Nephron (organoid): ENCODE results near the gene TMEM52.

Experiments
- H3K27ac Mint-ChIP-seq, 3 experiments: 2 replicates each; pipeline ENCODE4 v1.8.0; 2020; ENCODE audit warnings: mixed read lengths in 3 of 3, mild to moderate bottlenecking in 2 of 3, moderate library complexity in 1 of 3
- H3K27me3 Mint-ChIP-seq: 2 replicates; pipeline ENCODE4 v1.8.0; 2021; ENCODE audit warnings: low read depth, mild to moderate bottlenecking, moderate library complexity, mixed read lengths
- H3K36me3 Mint-ChIP-seq: 2 replicates; pipeline ENCODE4 v1.8.0; 2020; ENCODE audit warnings: low read depth, mixed read lengths
- H3K4me1 Mint-ChIP-seq: 2 replicates; pipeline ENCODE4 v1.8.0; 2020; ENCODE audit warnings: mixed read lengths
- H3K4me3 Mint-ChIP-seq, 3 experiments: 2 replicates each; pipeline ENCODE4 v1.8.0; 2020; ENCODE audit warnings: mild to moderate bottlenecking in 3 of 3, mixed read lengths in 3 of 3, moderate library complexity in 2 of 3
- H3K9me3 Mint-ChIP-seq: 2 replicates; pipeline ENCODE4 v1.8.0; 2020; ENCODE audit warnings: mixed read lengths
- TF ChIP-seq, protein P1 (sequence below), 3 experiments: fragments of 200-600 bp; sonication (generic); IDR thresholded peaks; one replicate each; pipeline ENCODE4 v1.5.0; 2021; ENCODE audit warnings: antibody characterized with exemption in 3 of 3; ENCODE audit not compliant: unreplicated experiment in 3 of 3

The TMEM52 gene

GRCh38 chr1:1945782-1946393 is 26.8 kb upstream of the TMEM52 start:
- no peak overlapping the region for H3K4me3 Mint-ChIP-seq
- H3K27ac Mint-ChIP-seq, result no peak overlapping the region
- TF ChIP-seq, protein P1, sequence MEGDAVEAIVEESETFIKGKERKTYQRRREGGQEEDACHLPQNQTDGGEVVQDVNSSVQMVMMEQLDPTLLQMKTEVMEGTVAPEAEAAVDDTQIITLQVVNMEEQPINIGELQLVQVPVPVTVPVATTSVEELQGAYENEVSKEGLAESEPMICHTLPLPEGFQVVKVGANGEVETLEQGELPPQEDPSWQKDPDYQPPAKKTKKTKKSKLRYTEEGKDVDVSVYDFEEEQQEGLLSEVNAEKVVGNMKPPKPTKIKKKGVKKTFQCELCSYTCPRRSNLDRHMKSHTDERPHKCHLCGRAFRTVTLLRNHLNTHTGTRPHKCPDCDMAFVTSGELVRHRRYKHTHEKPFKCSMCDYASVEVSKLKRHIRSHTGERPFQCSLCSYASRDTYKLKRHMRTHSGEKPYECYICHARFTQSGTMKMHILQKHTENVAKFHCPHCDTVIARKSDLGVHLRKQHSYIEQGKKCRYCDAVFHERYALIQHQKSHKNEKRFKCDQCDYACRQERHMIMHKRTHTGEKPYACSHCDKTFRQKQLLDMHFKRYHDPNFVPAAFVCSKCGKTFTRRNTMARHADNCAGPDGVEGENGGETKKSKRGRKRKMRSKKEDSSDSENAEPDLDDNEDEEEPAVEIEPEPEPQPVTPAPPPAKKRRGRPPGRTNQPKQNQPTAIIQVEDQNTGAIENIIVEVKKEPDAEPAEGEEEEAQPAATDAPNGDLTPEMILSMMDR (IDR thresholded peaks at IDR 0.05; ENCODE audit: unreplicated experiment in 3 of 3), result no peak
- H3K27me3 Mint-ChIP-seq, result peaks cover 30% of the 10 kb centered on the region
- no peaks in the 10 kb centered on the region for H3K36me3 Mint-ChIP-seq
- no peaks in the 10 kb centered on the region for H3K9me3 Mint-ChIP-seq
- H3K4me1 Mint-ChIP-seq, result peaks cover 6% of the 10 kb centered on the region

DNA sequence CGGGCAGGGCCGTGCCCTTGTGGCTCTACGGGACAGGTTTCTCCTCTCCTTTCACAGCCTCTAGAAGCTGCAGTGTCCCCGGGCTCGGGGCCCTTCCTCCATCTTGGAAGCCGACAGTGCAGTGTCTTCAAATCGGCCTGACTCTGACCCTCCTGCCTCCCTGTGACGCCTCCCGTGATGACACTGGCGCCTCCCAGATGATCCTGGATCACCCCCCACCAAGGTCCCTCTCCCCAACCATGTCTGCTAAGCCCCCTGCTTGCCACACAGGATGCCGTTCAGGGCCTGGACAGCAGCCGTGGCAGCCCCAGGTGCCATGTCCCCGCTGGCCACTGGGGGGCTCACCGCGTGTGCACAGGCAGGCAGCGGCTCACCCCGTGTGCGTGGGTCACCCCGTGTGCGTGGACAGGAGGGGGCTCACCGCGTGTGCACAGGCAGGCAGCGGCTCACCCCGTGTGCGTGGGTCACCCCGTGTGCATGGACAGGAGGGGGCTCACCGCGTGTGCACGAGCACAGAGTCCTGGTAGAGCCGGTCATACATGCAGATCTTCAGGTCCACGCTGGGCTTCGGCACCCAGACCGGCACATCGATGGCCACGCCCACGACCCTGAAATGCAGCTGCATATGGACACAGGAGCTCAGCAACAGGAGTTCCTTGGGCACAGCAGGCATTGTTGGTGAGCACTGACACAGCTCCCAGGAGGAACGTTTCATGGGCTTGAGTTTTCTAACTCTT is 24.9 kb upstream of the TMEM52 start:
- Mint-ChIP-seq H3K27ac (no peak overlapping the region), H3K27me3 (peaks cover 14% of the 10 kb centered on the region), H3K9me3 (no peaks in the 10 kb centered on the region), H3K36me3 (no peaks in the 10 kb centered on the region), H3K4me1 (peaks cover 6% of the 10 kb centered on the region), H3K4me3 (peak overlapping the region in 1 of 3 experiments; percentile 14)
- TF ChIP-seq, protein P1 (IDR thresholded peaks at IDR 0.05; ENCODE audit: unreplicated experiment in 3 of 3), result peak; percentile 93 to 97 (median 95)

- no peaks in the 10 kb centered on the region for H3K9me3 Mint-ChIP-seq
- no peaks in the 10 kb centered on the region for H3K36me3 Mint-ChIP-seq
- peaks cover 14% of the 10 kb centered on the region for H3K27me3 Mint-ChIP-seq
- no peak overlapping the region for H3K27ac Mint-ChIP-seq
- H3K4me3 Mint-ChIP-seq, result no peak overlapping the region
- TF ChIP-seq, protein P1 (IDR thresholded peaks at IDR 0.05; ENCODE audit: unreplicated experiment in 3 of 3), result no peak
- H3K4me1 Mint-ChIP-seq, result peaks cover 6% of the 10 kb centered on the region
Observed at GRCh38 chr1:1942753-1943656, 23.9 kb upstream of the TMEM52 start.

GRCh38 chr1:1941868-1942752 is 23.0 kb upstream of the TMEM52 start:
- H3K4me3 Mint-ChIP-seq, result no peak overlapping the region
- no peak overlapping the region for H3K27ac Mint-ChIP-seq
- TF ChIP-seq, protein P1 (IDR thresholded peaks at IDR 0.05; ENCODE audit: unreplicated experiment in 3 of 3), result no peak
- no peaks in the 10 kb centered on the region for H3K36me3 Mint-ChIP-seq
- H3K9me3 Mint-ChIP-seq, result no peaks in the 10 kb centered on the region
- peaks cover 14% of the 10 kb centered on the region for H3K27me3 Mint-ChIP-seq
- peaks cover 6% of the 10 kb centered on the region for H3K4me1 Mint-ChIP-seq

GRCh38 chr1:1941211-1941841 is 22.2 kb upstream of the TMEM52 start:
- H3K27me3 Mint-ChIP-seq, result peaks cover 14% of the 10 kb centered on the region
- no peaks in the 10 kb centered on the region for H3K9me3 Mint-ChIP-seq
- no peak overlapping the region for H3K27ac Mint-ChIP-seq
- TF ChIP-seq, protein P1 (IDR thresholded peaks at IDR 0.05; ENCODE audit: unreplicated experiment in 3 of 3), result no peak
- no peak overlapping the region for H3K4me3 Mint-ChIP-seq
- H3K4me1 Mint-ChIP-seq, result peaks cover 6% of the 10 kb centered on the region
- H3K36me3 Mint-ChIP-seq, result no peaks in the 10 kb centered on the region
